Rectal smooth muscle tissue (tissue), 1 donor: ENCODE measurements around the gene HOXB9.

Experiments used
- H3K27ac ChIP-seq: one replicate; pipeline ENCODE4 v1.7.0; 2013; ENCODE audit warnings: low read depth, low read length, inconsistent platforms
- H3K27me3 ChIP-seq: one replicate; pipeline ENCODE4 v1.7.0; 2013; ENCODE audit warnings: low read length; ENCODE audit not compliant: control insufficient read depth, insufficient read depth
- H3K36me3 ChIP-seq: one replicate; pipeline ENCODE4 v1.7.0; 2013; ENCODE audit warnings: low read length; ENCODE audit not compliant: control insufficient read depth, insufficient read depth
- H3K4me1 ChIP-seq: one replicate; pipeline ENCODE4 v1.7.0; 2013; ENCODE audit warnings: low read length; ENCODE audit not compliant: control insufficient read depth, insufficient read depth
- H3K4me3 ChIP-seq: one replicate; pipeline ENCODE4 v1.7.0; 2013; ENCODE audit warnings: low read length
- H3K9ac ChIP-seq: one replicate; pipeline ENCODE4 v1.7.0; 2013; ENCODE audit warnings: low read length

HOXB9 gene

GRCh38 chr17:48600244-48601098 lies 25.7 kb downstream of the HOXB9 start:
- Histone ChIP-seq H3K36me3 (no peaks in the 10 kb centered on the region), H3K27ac (peak overlapping the region; percentile 65), H3K9ac (no peak overlapping the region), H3K4me1 (peaks cover 27% of the 10 kb centered on the region), H3K27me3 (peaks cover 6% of the 10 kb centered on the region), H3K4me3 (no peak overlapping the region)

- Histone ChIP-seq H3K9ac (no peak overlapping the region), H3K27ac (peak overlapping the region; percentile 65), H3K4me1 (peaks cover 36% of the 10 kb centered on the region), H3K36me3 (no peaks in the 10 kb centered on the region), H3K4me3 (no peak overlapping the region), H3K27me3 (peaks cover 2% of the 10 kb centered on the region)
Observed at GRCh38 chr17:48599354-48599753, 26.8 kb downstream of the HOXB9 start.

GRCh38 chr17:48598736-48599135 lies 27.4 kb downstream of the HOXB9 start:
- Histone ChIP-seq H3K9ac (no peak overlapping the region), H3K4me3 (no peak overlapping the region), H3K27ac (peak overlapping the region; percentile 82), H3K4me1 (peaks cover 36% of the 10 kb centered on the region), H3K36me3 (no peaks in the 10 kb centered on the region), H3K27me3 (peaks cover 2% of the 10 kb centered on the region)

- H3K27ac ChIP-seq = peak overlapping the region; percentile 82
- peaks cover 2% of the 10 kb centered on the region for H3K27me3 ChIP-seq
- H3K9ac ChIP-seq = peak overlapping the region; percentile 2
- H3K36me3 ChIP-seq = no peaks in the 10 kb centered on the region
- peaks cover 36% of the 10 kb centered on the region for H3K4me1 ChIP-seq
- H3K4me3 ChIP-seq = peak overlapping the region; percentile 62
Observed at GRCh38 chr17:48597778-48598631, 28.2 kb downstream of the HOXB9 start.

GRCh38 chr17:48597528-48597777 lies 28.7 kb downstream of the HOXB9 start:
- Histone ChIP-seq H3K4me1 (peaks cover 36% of the 10 kb centered on the region), H3K27ac (peak overlapping the region; percentile 82), H3K36me3 (no peaks in the 10 kb centered on the region), H3K27me3 (peaks cover 2% of the 10 kb centered on the region), H3K9ac (peak overlapping the region; percentile 2), H3K4me3 (peak overlapping the region; percentile 62)

- Histone ChIP-seq H3K4me1 (peaks cover 34% of the 10 kb centered on the region), H3K36me3 (no peaks in the 10 kb centered on the region), H3K27ac (peak overlapping the region; percentile 82), H3K27me3 (peaks cover 2% of the 10 kb centered on the region), H3K4me3 (peak overlapping the region; percentile 62), H3K9ac (peak overlapping the region; percentile 3)
Observed at GRCh38 chr17:48596735-48597527, 29.2 kb downstream of the HOXB9 start.

- peak overlapping the region; percentile 62 for H3K4me3 ChIP-seq
- peak overlapping the region; percentile 3 for H3K9ac ChIP-seq
- H3K27ac ChIP-seq = peak overlapping the region; percentile 82
- peaks cover 2% of the 10 kb centered on the region for H3K27me3 ChIP-seq
- H3K36me3 ChIP-seq = no peaks in the 10 kb centered on the region
- H3K4me1 ChIP-seq = peaks cover 32% of the 10 kb centered on the region
Observed at GRCh38 chr17:48596000-48596734, 30.0 kb downstream of the HOXB9 start.

- Histone ChIP-seq H3K9ac (no peak overlapping the region), H3K4me1 (peaks cover 29% of the 10 kb centered on the region), H3K4me3 (peak overlapping the region; percentile 94), H3K27me3 (peaks cover 2% of the 10 kb centered on the region), H3K36me3 (no peaks in the 10 kb centered on the region), H3K27ac (peak overlapping the region; percentile 90)
Observed at GRCh38 chr17:48595278-48595999, 30.7 kb downstream of the HOXB9 start.

GRCh38 chr17:48594538-48595277 lies 31.4 kb downstream of the HOXB9 start:
- Histone ChIP-seq H3K27ac (peak overlapping the region; percentile 90), H3K4me3 (peak overlapping the region; percentile 94)

GRCh38 chr17:48593840-48594537 lies 32.2 kb downstream of the HOXB9 start:
- H3K4me1 ChIP-seq = peaks cover 21% of the 10 kb centered on the region
- peaks cover 2% of the 10 kb centered on the region for H3K27me3 ChIP-seq
- H3K4me3 ChIP-seq = peak overlapping the region; percentile 94
- H3K9ac ChIP-seq = no peak overlapping the region
- no peaks in the 10 kb centered on the region for H3K36me3 ChIP-seq
- peak overlapping the region; percentile 90 for H3K27ac ChIP-seq

More at GRCh38 chr17:48594538-48595277, 31.4 kb downstream of the HOXB9 start:
- Histone ChIP-seq H3K27me3 (peaks cover 2% of the 10 kb centered on the region), H3K9ac (no peak overlapping the region), H3K36me3 (no peaks in the 10 kb centered on the region), H3K4me1 (peaks cover 23% of the 10 kb centered on the region)
